ENCODE data around the gene DCP2. TPM values are rescaled to one million over a fixed set of nuclear protein-coding genes. Genes with fewer than 3 reads are reported as not detected.

The DCP2 gene
- total RNA-seq, 1 donor from 2014 or later = 78.9 TPM

GRCh38 chr5:113059232-113060040 is 82.8 kb downstream of the DCP2 start:
- intact Hi-C loops (cut with micrococcal nuclease) = loop anchor here (5.0 kb wide), 1 partner anchor 233 kb away; no protein-coding TSS in a partner anchor
- Mint-ChIP-seq H3K4me1 (ENCODE audit: low read depth) (peaks cover 21% of the 10 kb centered on the region), H3K27ac (no peak overlapping the region), H3K4me3 (no peak overlapping the region), H3K27me3 (ENCODE audit: insufficient read depth) (peaks cover 4% of the 10 kb centered on the region), H3K9me3 (no peaks in the 10 kb centered on the region), H3K36me3 (ENCODE audit: low read depth) (no peaks in the 10 kb centered on the region)
- DNase-seq (ENCODE audit: low spot score) = no peak

GRCh38 chr5:113060408-113061025 is 83.9 kb downstream of the DCP2 start:
- no peak for DNase-seq (ENCODE audit: low spot score)
- H3K27ac Mint-ChIP-seq = no peak overlapping the region
- H3K27me3 Mint-ChIP-seq (ENCODE audit: insufficient read depth) = peaks cover 4% of the 10 kb centered on the region
- peaks cover 26% of the 10 kb centered on the region for H3K4me1 Mint-ChIP-seq (ENCODE audit: low read depth)
- intact Hi-C loops (cut with micrococcal nuclease) = loop anchor here (5.0 kb wide), 1 partner anchor 232 kb away; no protein-coding TSS in a partner anchor
- no peaks in the 10 kb centered on the region for H3K9me3 Mint-ChIP-seq
- H3K36me3 Mint-ChIP-seq (ENCODE audit: low read depth) = no peaks in the 10 kb centered on the region
- H3K4me3 Mint-ChIP-seq = no peak overlapping the region

DNA sequence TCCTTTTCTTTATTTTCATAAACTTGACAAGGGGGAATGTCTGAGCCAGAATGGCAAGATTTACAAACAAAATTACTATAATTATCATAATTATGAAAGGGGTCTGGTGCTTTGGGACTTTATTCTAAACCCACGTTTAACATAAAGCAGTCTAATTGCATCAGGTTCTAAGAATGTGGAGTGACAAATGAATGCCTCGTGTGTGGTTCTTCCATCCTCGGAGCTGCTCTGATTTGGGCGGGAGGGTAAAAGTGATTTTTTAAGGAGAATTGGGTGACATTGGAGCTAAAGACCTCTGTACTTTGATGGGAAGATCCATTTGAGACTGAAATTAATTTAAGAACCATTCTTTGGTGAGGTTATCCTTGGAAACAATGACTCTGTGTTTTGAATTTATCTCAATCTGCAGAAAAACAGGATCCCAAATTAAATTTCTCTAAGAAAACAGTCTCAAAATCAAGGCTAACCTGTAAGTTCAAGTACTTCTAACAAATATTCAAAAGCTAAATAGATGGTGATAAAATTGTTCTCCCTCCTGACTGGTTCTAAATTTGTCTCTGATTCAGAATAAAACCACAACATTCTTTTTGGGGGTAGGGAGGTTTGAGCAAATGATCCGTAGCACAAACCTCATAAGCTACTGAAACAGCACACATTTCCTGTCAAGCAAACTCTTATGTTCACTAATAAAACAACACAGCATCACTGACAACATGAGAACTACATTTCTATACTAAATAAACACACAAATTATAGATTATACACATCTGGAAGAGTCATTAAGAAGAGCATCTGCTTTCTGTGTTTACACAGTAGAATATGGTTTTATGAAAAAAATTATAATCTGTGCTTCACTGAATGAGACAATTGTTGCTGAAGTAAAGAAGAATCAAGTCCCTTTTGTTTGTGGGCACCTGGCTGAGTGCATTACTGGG is 85.5 kb downstream of the DCP2 start:
- no peak overlapping the region for H3K4me3 Mint-ChIP-seq
- no peaks in the 10 kb centered on the region for H3K9me3 Mint-ChIP-seq
- H3K27me3 Mint-ChIP-seq (ENCODE audit: insufficient read depth) = peaks cover 3% of the 10 kb centered on the region
- no peaks in the 10 kb centered on the region for H3K36me3 Mint-ChIP-seq (ENCODE audit: low read depth)
- DNase-seq (ENCODE audit: low spot score) = no peak
- peaks cover 26% of the 10 kb centered on the region for H3K4me1 Mint-ChIP-seq (ENCODE audit: low read depth)
- intact Hi-C loops (cut with micrococcal nuclease) = loop anchor here (2.0 to 5.0 kb wide), 2 partner anchors 41 to 230 kb away; no protein-coding TSS in a partner anchor
- H3K27ac Mint-ChIP-seq = peak overlapping the region; percentile 18

DNA sequence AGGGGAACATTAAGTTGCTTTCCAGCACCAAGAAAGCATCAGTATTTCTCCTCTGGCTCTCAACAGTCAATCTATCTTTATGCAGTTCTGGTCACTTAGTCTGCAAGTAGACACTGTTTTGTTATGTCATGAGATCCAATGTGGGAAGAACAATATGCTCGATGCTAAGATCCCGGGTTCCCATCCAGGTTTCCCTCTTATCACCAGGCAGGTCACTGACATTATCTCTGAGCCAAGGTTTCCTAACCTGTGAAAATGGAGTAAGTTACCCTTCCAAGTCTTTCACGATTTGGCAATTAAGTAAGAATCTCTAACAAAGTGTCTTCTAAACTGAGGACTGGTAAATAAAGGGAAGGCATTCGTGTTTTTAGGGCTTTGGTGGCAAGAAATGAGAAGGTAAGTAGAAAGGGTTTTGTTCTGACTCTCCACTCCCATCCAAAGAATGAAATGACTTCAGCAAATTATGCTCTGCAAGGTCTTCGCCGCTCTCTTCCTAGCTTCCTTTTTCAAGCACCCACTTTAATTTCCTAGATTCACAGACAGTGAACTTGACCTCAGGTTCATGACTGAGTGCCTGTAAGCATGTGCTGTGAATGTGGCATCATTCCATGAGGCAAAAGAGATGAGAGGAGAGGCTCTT is 86.4 kb downstream of the DCP2 start:
- H3K4me1 Mint-ChIP-seq (ENCODE audit: low read depth) = peaks cover 26% of the 10 kb centered on the region
- H3K4me3 Mint-ChIP-seq = no peak overlapping the region
- no peak overlapping the region for H3K27ac Mint-ChIP-seq

DNA sequence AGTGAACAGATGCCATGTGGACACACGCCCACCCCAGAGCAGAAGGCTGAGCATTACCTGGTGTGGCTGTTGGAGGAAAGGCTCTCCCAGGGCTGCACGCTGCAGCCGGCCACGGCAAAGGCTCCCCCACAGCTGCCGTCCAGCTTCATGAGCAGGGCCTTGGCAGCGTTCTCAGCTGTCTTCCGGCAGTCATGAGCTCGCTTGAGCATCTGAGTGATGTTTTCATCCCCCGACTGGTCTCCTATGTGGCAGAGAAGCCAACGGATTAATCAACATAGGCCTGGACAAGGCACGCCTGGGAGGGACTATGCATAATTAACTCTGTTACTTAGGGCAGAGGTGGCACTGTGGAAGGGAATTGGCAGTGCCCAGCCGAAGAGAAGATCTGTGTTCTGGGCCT is 87.3 kb downstream of the DCP2 start:
- intact Hi-C loops (cut with micrococcal nuclease) = loop anchor here (2.0 to 5.0 kb wide), 2 partner anchors 43 to 228 kb away; no protein-coding TSS in a partner anchor
- no peaks in the 10 kb centered on the region for H3K36me3 Mint-ChIP-seq (ENCODE audit: low read depth)
- H3K27ac Mint-ChIP-seq = no peak overlapping the region
- H3K9me3 Mint-ChIP-seq = no peaks in the 10 kb centered on the region
- H3K27me3 Mint-ChIP-seq (ENCODE audit: insufficient read depth) = peaks cover 2% of the 10 kb centered on the region
- no peak for DNase-seq (ENCODE audit: low spot score)
- no peak overlapping the region for H3K4me3 Mint-ChIP-seq
- H3K4me1 Mint-ChIP-seq (ENCODE audit: low read depth) = peaks cover 26% of the 10 kb centered on the region

More for the DNA sequence above, 86.4 kb downstream of the DCP2 start:
- Mint-ChIP-seq H3K27me3 (ENCODE audit: insufficient read depth) (peaks cover 2% of the 10 kb centered on the region), H3K36me3 (ENCODE audit: low read depth) (no peaks in the 10 kb centered on the region), H3K9me3 (no peaks in the 10 kb centered on the region)
- DNase-seq (ENCODE audit: low spot score) = no peak
- intact Hi-C loops (cut with micrococcal nuclease) = loop anchor here (2.0 to 5.0 kb wide), 2 partner anchors 42 to 229 kb away; no protein-coding TSS in a partner anchor

DNA sequence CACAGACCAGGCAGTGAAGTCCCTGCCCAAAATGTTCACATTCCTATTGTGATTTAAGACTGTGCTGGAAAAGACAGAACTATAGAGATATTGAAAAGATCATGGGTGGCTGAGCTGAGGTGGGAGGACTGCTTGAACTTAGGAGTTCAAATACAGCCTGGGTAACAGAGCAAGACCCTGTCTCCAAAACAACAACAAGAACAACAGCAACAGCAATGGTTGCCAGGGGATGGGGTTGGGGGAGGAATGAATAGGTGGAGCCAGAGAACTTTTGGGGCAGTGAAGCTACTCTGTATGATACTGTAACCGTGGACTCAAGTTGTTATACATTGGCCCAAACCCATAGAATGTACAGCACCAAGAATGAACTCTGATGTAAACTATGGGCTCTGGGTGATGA is 88.2 kb downstream of the DCP2 start:
- Mint-ChIP-seq H3K27me3 (ENCODE audit: insufficient read depth) (peaks cover 4% of the 10 kb centered on the region), H3K27ac (no peak overlapping the region), H3K36me3 (ENCODE audit: low read depth) (no peaks in the 10 kb centered on the region), H3K9me3 (no peaks in the 10 kb centered on the region), H3K4me3 (no peak overlapping the region), H3K4me1 (ENCODE audit: low read depth) (peaks cover 26% of the 10 kb centered on the region)
- intact Hi-C loops (cut with micrococcal nuclease) = loop anchor here (5.0 kb wide), 1 partner anchor 227 kb away; no protein-coding TSS in a partner anchor
- no peak for DNase-seq (ENCODE audit: low spot score)

- Mint-ChIP-seq H3K4me3 (no peak overlapping the region), H3K27ac (no peak overlapping the region), H3K9me3 (no peaks in the 10 kb centered on the region), H3K4me1 (ENCODE audit: low read depth) (peaks cover 26% of the 10 kb centered on the region), H3K27me3 (ENCODE audit: insufficient read depth) (peaks cover 2% of the 10 kb centered on the region), H3K36me3 (ENCODE audit: low read depth) (no peaks in the 10 kb centered on the region)
- DNase-seq (ENCODE audit: low spot score) = no peak
- intact Hi-C loops (cut with micrococcal nuclease) = no loop called here
Observed at GRCh38 chr5:113065626-113066025, 89.0 kb downstream of the DCP2 start.

GRCh38 chr5:113067635-113068344 is 91.2 kb downstream of the DCP2 start:
- H3K36me3 Mint-ChIP-seq (ENCODE audit: low read depth) = no peaks in the 10 kb centered on the region
- H3K27ac Mint-ChIP-seq = no peak overlapping the region
- H3K9me3 Mint-ChIP-seq = no peaks in the 10 kb centered on the region
- H3K4me3 Mint-ChIP-seq = no peak overlapping the region
- no peak for DNase-seq (ENCODE audit: low spot score)
- H3K27me3 Mint-ChIP-seq (ENCODE audit: insufficient read depth) = peaks cover 2% of the 10 kb centered on the region
- peaks cover 12% of the 10 kb centered on the region for H3K4me1 Mint-ChIP-seq (ENCODE audit: low read depth)
- intact Hi-C loops (cut with micrococcal nuclease) = no loop called here

GRCh38 chr5:113068559-113068958 is 92.0 kb downstream of the DCP2 start:
- Mint-ChIP-seq H3K27ac (no peak overlapping the region), H3K4me1 (ENCODE audit: low read depth) (peaks cover 5% of the 10 kb centered on the region), H3K4me3 (no peak overlapping the region), H3K9me3 (no peaks in the 10 kb centered on the region), H3K27me3 (ENCODE audit: insufficient read depth) (peaks cover 2% of the 10 kb centered on the region), H3K36me3 (ENCODE audit: low read depth) (no peaks in the 10 kb centered on the region)
- DNase-seq (ENCODE audit: low spot score) = no peak
- intact Hi-C loops (cut with micrococcal nuclease) = no loop called here
